ENCODE data around the gene POLR1C.
A peak's percentile ranks its signal among the peaks of the same experiment; 100 is the strongest.
"Not testable (repeated sequence)": the region's sequence is repeated elsewhere in the genome, so short reads cannot be mapped to it uniquely, and the experiment has no call there.

Gene POLR1C

DNA sequence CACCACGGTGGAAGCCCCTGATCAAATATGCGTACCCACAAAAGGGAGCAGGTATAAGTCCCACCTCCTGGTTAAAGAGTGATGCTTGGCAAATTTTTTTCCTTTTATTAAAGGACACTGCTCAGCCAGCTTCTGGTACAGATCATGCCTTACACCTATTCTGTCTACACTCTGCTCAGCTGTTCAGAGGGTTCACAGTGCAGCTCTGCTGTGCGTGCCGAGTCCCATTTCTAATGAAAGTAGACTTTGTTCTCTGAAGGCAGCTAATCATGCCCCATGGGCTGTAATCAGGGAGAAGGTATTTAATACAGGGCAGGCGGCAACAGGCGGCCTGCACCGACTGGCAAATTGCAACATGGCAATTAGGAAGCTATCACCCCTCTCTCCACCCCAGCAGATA, 23.1 kb upstream of the POLR1C start:
- no peak for DNase-seq

DNA sequence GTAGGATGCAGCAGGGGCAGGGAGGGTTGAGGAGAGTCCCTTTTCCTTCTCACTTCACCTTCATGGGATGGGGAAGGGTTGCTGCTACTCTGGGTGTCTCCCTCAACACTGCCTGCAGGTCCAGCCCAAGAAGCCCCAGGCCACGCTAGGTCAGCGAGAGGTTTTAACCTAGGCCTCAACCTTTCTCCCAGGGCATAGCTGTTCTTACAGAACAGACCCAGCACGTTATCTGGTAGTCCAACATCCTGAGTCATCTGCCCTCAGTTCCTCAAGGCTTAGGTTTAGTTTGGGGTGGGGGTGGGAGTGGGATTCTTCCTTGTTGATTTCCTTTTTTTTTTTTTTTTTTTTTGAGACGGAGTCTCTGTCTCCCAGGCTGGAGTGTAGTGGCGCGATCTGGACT, 22.6 kb upstream of the POLR1C start:
- DNase-seq = no peak

DNA sequence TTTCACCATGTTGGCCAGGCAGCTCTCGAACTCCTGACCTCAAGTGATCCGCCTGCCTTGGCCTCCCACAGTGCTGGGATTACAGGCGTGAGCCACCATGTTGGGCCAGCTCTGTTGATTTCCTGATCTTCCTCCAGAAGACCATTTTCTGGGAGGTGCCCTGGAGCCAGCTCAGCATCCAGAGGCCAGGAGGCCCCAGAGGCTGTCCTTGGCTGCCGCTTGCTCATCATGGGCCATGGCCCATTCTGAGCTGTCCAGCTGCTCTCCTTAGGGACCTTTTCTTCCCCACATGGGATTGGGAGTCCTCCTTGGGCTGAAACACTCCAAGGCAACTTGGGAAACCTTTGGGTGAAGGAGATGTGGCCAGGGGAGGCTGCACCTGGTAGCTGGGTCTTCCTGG, 22.1 kb upstream of the POLR1C start:
- DNase-seq = no peak

DNA sequence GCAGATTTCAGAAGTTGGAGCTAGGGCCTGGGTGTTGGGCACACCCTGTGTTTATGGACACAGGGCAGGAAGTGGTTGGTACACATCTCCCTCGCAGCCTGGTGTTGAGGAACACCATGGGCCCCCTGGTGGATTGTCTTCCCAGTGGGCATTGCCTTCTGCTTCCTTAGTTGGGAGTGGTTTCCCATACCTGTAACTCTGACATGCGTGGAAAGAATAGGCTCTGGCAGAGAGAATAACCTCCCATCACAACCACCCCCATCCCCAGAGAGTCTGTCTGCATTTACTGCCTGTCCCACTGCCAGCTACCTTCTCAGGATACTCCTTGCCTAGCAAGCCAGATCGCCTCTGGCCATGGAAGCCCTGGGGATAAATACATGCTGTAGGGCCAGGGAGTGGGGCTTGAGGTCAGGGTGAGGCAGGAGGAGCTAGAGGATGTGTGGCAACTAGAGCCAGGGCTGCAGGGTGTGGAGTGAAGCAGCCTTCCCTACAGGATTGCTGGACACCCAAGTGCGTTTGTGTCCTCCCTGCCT, 21.4 kb upstream of the POLR1C start:
- DNase-seq = peak; percentile 48

DNA sequence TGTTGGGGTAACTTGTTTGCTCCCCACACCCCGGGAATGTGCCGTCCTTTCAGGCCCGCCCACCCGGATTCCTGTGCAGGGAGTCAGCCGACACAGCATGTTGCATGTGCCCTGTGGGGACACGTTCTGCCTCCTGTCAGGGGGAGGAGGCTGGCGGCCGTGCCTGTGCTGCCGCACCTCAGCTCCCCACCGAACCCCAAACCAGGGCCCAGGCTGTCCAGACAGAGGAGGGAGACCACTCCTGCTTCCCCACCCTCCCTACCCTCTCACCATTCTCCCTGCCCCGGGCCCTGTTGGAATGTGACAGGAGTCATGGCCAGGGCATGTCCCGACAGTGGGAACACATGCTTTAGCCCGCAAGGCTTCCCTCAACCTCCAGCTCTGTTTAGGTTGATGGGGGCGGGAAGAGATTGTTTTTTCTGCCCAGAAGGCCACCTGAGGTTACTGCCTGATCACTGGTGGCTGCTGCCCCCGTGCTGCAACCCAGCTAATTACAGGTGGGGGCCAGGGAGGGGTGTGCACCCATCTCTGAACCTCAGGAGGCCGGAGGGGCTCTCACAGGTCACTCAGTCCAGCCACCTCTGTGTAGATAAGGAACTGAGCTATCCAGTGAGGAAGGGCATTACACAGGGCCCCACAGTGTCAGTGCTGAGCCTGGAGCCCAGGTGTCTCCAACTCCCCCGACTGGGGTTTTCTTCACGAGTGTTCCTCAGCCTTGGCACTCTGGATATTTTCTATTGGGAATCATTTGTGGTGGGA, 20.3 kb upstream of the POLR1C start:
- peak; percentile 34 for DNase-seq

DNA sequence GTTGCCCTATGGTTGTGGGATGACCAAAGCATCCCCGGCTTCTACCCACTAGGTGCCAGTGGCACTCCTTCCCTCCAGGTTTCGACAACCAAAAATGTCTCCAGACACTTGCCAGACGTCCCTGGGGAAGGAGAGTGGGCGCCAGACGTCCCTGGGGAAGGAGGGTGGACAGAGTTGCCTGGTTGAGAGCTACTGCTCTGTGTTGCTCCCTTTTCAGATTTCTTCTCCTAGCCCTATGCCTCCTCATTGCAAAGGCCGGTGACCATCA, 19.8 kb upstream of the POLR1C start:
- DNase-seq = no peak

DNA sequence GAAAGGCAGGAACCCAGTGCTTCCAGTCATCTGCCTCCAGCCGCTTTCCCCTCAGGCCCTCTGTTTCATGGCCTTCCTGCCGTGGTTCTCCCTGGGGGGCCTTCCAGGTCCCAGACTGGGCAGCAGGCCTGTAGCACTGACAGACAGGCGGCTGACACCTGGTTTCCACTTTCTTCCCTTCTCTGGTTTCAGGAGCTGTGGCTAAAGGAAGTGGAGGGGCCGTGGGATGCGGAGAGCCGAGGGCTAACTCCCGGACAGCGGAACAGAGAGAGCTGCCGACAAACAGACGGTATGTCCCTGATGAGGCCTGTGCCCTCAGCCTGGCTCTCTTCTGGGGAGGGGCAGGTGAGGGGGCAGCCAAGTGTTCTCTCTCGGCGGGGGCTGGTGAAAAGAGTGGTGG, 19.2 kb upstream of the POLR1C start:
- no peak for DNase-seq

DNA sequence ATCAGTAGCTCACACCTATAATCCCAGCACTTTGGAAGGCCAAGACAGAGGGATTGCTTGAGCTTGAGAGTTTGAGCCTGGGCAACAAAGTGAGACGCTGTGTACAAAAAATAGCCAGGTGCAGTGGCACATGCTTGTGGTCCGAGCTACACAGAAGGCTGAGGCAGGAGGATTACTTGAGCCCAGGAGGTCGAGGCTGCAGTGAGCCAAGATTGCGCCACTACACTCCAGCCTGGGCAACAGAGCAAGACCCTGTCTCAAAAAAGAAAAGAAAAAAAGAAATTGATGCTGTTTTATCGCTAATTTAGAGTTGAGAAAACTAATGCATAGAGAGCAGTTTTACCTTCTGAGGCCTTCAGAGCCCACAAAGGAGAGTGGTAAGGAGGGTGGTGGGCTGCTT, 18.6 kb upstream of the POLR1C start:
- DNase-seq = not testable (repeated sequence)

DNA sequence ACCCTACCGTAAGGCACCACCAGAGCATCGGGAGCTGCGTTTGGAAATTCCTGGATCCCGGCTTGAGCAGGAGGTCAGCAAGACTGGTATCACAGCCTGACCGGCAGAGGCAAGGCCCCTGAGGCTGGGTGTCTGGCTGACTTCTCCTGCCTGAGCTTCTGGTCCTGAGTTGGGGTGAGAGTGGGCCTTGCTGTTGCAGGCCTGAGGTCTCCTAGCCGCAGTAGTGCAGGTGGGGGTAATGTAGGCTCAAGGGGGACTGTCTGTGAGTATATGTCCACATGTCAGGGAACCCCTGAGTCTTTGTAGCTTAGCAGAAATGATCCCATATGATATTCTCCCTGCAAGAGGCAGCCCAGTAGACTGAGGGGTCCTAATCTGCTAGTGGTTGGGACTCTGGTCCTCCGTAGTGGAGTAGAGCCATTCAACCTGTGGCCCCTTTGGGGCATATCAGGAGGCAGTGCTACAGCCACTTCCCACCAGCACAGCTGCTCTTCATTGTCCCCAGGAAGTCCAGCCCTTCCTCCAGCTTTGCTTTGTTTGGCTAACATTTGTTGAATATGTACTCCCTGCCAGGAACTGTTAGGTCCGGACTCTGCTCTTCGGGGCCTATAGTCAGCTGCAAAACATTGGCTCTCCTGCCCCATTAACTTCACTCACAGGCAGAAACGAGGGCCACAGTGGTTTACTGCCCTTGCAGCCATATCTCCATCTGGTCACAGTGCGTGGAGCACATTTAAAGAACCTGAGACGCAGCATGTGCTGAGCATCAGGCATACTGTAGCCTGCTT, 17.7 kb upstream of the POLR1C start:
- DNase-seq = no peak

DNA sequence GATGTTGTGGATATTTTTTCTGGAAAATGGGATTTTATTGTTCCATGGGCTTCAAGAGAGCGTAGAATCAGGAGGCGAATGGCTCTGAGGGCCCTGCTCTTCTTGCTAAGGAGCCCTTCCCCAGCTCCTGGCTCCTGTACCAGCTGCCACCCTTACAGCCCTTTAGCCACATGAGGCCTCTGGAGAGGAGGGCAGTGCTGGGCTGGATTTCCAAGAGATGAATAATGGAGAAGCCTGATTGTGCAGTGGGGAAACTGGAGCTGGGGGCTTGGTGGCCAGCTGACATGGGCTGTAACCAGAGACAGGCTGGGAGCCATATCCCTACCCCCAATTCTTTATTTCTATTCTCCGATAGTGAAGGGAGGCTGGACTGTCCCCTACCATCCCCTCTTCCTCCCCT, 16.0 kb upstream of the POLR1C start:
- no peak for DNase-seq

DNA sequence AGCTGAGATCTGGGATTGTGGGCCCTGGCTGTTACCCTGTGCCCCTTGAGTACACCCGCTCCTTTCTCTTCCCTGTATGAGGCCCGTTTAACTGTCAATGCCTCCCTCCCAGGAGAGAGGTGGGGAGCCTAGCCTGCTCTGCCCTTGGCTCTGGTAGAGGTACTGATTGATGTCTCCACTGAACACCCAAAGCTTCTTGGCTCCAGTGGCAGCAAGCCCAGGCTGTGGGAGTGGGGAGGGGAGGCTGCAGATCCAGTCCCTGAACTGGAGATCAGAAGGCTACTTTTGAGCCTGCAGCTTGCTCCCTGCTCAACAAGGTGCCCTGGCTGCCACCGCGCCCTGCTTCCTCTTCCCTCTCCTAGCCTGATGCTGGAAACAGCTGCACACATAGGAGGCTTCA, 14.2 kb upstream of the POLR1C start:
- DNase-seq = no peak

DNA sequence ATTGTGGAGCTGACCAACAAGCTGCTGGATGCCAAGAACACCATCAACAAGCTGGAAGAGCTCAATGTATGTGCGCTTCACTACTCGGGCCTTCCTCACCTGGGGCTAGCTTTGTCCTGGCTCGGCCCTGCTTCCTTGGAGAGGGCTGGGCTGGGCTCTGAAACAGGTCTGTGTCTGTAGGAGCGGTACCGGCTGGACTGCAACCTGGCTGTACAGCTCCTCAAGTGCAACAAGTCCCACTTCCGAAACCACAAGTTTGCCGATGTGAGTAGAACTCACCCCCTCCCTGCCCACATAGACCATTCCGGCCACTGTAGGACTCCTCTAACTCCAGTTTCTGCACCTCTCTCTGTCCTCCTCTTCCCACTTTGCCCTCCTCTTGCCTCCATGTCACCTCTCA, 13.4 kb upstream of the POLR1C start:
- no peak for DNase-seq

DNA sequence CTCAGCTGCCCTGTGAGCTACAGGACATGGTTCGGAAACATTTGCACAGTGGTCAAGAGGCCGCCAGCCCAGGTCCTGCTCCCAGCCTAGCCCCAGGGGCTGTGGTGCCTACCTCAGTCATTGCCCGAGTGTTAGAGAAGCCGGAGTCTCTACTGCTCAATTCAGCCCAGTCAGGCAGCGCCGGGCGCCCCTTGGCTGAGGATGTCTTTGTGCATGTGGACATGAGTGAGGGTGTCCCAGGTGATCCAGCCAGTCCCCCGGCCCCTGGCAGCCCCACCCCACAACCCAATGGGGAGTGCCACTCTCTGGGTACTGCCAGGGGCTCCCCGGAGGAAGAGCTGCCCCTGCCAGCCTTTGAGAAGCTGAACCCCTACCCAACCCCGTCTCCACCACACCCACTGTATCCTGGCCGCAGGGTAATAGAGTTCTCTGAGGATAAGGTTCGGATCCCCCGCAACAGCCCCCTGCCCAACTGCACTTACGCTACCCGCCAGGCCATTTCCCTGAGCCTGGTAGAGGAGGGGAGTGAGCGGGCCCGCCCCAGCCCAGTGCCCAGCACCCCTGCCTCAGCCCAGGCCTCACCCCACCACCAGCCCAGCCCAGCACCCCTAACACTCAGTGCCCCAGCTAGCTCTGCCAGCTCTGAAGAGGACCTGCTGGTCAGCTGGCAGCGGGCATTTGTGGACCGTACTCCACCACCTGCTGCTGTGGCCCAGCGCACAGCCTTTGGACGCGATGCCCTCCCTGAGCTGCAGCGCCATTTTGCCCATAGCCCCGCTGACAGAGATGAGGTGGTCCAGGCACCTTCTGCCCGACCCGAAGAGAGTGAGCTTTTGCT, 11.9 kb upstream of the POLR1C start:
- DNase-seq = no peak

DNA sequence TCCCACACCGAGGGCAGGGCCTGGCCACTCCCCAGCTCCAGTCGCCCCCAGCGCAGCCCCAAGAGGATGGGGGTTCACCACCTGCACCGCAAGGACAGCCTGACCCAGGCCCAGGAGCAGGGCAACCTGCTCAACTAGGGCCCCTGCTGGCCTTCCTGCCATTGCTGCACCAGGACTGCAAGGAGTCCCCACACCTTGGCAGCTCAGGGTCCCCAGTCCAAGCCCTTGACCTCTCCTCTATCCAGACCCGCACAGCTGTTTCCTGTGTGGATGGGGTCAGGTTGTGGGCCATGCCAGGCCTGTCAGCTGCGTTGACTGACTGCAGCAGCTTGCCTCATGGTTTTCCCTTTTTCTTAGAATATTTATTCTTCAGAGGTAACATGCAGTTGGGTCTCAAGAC, 11.2 kb upstream of the POLR1C start:
- no peak for DNase-seq

DNA sequence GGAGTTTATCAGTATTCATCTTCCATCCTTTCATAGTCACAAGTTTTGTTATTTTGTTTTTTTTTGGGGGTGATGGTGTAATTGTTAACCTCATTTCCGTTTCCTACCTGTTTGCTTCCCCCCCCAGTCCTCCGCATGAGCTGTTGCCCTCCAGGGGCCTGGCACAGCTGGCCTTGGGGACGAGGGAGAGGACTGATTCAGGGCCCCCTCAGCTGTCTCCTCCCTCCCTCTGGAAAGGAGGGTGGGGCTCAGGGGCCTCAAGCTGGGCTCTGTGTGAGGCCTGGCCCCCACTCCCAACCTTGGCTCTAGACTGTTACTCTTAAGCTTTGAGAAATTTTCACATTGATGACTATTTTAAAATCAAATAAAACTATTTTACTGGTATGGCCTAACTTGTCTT, 10.7 kb upstream of the POLR1C start:
- no peak for DNase-seq

DNA sequence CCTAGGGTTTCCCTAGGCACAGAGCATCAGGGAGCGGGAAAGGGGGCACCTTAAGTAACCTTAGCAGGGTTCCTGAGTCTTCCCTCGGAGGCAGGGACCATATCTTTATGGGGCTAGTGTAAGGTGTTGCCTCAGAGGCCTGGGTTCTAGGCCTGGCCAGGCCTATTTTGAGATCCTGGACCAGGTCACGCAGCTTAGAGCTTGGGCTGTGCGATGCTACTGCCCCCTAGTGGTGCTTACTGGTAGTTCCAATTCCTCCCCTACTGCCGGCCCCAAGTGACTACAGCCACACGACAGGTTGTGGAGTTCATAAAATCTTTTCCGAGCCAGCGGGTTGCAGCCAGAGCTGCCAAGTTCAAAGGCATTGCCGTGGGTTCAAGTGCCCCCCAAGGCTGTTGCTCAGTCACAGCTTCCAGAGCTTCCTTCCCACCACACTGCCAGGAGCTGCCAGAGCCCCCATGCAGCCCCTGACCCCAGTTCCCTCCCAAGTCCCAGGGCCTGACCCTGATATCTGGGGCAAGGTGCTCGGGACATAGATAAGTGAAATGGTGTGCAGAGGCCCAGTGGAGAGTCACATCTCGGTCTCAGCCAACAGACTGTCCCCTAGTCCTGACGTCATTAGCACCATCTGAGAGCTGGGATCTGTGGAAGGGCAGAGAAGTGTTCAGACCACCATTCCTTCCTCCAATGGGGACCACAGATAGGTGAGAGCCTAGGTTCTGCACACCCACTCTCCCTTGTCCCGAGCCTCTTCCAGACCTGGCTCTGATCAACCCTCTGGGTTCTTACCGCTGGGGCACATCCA, 10.0 kb upstream of the POLR1C start:
- DNase-seq = peak; percentile 85

DNA sequence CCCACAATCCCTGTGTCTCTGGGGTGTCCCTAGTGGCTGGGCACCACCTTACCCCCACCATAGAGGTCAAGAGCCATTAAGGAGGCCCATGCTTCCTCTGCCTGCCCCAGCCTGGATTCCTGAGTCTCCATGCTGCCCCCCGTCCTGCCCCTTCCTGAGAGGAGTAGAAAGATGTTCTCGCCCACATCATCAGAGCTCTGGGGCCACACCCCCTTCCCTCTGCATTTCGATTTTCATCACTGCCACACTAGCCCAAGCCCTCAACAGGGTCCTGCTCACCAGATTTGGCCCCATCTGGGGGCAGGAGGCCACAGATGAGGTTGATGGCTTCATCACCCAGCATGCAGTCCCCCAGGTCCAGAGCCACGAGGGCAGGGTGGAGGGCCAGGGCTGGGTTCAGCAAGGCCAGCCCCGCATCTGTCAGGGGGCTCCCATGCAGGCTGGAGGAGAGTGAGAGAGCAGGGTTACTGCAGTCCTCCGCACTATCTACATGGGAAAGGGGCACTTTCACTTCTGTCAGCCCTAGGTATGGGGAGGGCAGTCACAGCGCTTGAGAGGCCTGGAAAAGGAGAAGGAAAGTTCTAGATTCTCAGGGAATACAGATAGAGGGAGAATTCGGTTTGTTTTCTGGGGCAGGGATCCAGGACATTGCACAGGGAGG, 8.3 kb upstream of the POLR1C start:
- no peak for DNase-seq

DNA sequence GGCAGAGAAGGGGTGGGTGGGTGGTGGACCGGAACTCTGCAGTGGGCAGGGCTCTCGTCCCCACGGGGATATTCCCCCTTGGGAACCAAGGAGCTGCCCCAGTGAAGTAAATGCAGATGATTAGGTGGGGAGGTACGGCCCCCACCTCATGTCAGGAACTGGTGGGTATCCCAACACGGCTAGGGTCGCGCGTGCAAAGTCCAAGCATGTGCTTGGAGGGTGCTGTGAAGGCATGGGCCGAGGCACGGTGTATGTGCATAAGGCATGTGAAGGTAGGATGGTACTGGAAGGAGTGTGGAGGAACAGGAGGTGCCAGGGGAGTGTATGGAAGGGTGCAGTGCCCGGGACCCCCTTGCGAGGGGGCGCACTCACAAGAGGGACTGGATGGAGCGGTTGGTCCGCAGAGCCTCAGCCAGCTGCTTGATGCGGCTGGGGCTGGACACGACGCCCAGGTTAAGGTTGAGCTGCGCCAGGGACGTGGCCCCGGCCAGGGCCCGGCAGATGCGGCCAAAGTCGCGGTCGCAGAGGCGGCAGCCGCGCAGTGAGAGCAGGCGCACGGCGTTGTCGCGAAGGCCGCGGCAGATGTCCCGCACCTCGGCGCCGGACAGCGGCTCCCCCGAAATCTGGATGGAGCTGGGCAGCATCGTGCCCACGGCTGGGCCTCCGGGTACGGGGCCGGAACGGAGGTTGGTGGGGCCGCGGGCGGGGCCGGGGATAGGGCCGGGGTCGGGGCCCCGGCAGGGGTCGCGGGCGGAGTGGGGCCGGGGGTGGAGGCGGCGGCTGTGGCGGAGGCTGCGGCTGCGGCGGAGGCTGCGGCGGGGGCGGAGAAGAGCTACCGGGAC, 7.5 kb upstream of the POLR1C start:
- no peak for DNase-seq

DNA sequence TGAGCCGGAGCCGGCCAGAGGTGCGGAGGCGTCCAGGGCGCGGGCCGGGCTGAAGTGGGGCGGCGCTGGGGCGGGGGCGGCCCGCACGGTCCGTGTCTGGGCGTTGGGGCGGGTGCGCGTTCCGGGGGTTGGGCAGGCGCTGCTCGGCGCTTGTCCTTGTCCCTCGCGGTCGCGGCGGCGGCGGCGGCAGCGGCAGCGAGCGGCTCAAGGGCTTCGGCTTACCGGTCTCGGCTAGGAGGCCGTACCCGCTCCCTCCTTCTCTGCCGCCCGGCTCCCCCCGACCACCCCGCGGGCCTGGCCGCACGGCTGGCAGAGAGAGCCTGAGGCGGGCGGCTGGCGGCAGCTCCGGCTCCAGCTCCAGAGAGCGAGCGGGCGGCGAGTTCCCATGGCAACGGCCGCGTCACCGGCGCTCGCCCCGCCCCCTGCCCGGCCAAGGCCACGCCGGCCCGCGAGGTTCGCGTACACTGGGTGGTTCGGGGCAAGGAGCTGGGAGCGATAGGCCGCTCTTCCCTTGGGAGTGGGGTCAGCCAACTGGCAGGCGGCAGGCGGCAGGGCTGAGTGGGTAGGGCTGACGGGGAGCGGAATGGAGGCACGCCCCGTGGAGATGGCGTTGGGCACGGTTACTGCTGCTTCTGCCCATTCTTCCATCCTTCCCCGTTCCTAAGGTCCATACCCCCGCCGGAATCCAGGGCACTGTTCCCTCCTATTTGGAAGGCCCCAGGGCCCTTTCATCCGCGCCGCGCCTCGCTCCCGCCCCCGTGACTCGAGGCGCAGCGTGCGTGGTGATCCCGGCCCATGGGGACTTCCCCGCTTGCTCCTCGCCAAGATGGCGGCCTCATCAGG, 6.7 kb upstream of the POLR1C start, which contains the start of gene LRRC73:
LRRC73 (minus strand) TSS at position 363 of the 843 bp plus-strand sequence. CDS start 561 bp downstream, outside the sequence.
- peak; percentile 81 for DNase-seq

DNA sequence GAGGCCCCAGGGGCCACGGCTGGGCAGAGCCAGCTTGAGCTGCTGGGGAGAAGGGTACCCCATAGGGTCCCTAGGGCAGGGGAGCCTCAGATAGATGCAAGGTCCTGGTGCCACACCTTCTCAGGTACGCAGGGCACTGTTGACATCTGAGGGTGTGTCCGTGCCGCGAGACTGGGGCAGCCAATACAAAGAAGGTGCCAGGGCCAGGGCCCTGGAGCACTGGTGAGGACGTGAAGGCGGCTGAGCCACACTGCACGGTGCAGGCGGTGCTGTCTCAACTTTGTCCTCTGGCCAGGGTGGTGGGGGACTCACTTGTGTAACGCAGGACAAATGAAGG, 6.1 kb upstream of the POLR1C start:
- no peak for DNase-seq

Measured in CD4-positive, alpha-beta T cell treated with Interleukin-21 for 1 hour (primary cell).